HepG2 (cell line): Measurements from ENCODE around the gene ZNF142. TPM values are rescaled to one million over a fixed set of nuclear protein-coding genes. Genes with fewer than 3 reads are reported as not detected.

Source experiments
- ELF3 ChIP-seq: IDR thresholded peaks from 2 replicates; pipeline ENCODE4 v1.6.1; 2016; ENCODE audit warnings: missing genetic modification reagents, missing compliant biosample characterization
- FOXJ3 ChIP-seq: sonication (generic); formaldehyde crosslinking; IDR thresholded peaks from 2 replicates; pipeline ENCODE4 v1.4.0; 2020; ENCODE audit warnings: missing genetic modification reagents, mild to moderate bottlenecking, borderline replicate concordance
- HNRNPL ChIP-seq: fragments of 200-400 bp; formaldehyde crosslinking; IDR thresholded peaks from 2 replicates; pipeline ENCODE4 v1.6.1; 2017; ENCODE audit warnings: mild to moderate bottlenecking, low read depth, low read length
- KLF16 ChIP-seq, 2 experiments: sonication (generic) in 1 of 2; formaldehyde crosslinking in 1 of 2; IDR thresholded peaks; 2 replicates each; pipeline versions ENCODE4 v1.6.1 to v1.8.0; 2016 to 2023; ENCODE audit warnings: missing genetic modification reagents in 2 of 2, missing compliant biosample characterization in 1 of 2
- MAFF ChIP-seq: IDR thresholded peaks from 2 replicates; pipeline ENCODE4 v1.6.1; 2011; ENCODE audit warnings: low read depth, low read length, improper control_type of control experiment
- NRL ChIP-seq: sonication (generic); formaldehyde crosslinking; IDR thresholded peaks from 2 replicates; pipeline ENCODE4 v1.5.0; 2020; ENCODE audit warnings: missing genetic modification reagents, mild to moderate bottlenecking, moderate library complexity, borderline replicate concordance
- RBM39 ChIP-seq: fragments of 200-400 bp; formaldehyde crosslinking; IDR thresholded peaks from one replicate; pipeline ENCODE4 v1.6.1; 2018; ENCODE audit warnings: antibody characterized with exemption, mild to moderate bottlenecking, low read depth, low read length; ENCODE audit not compliant: poor library complexity, severe bottlenecking
- REXO4 ChIP-seq: sonication (generic); formaldehyde crosslinking; IDR thresholded peaks from 2 replicates; pipeline ENCODE4 v1.8.0; 2022; ENCODE audit warnings: missing genetic modification reagents, mild to moderate bottlenecking, borderline replicate concordance
- SNAI1 ChIP-seq: sonication (generic); formaldehyde crosslinking; IDR thresholded peaks from 2 replicates; pipeline ENCODE4 v1.5.0; 2020; ENCODE audit warnings: mild to moderate bottlenecking, missing genetic modification reagents, borderline replicate concordance
- SOX6 ChIP-seq, 2 experiments: fragments of 450-650 bp in 1 of 2; sonication (generic) in 1 of 2; formaldehyde crosslinking in 1 of 2; IDR thresholded peaks; 2 replicates each; pipeline versions ENCODE4 v1.4.0 to v1.6.1; 2017 to 2020; ENCODE audit warnings: antibody characterized with exemption in 1 of 2, mild to moderate bottlenecking in 1 of 2, missing genetic modification reagents in 1 of 2
- TCF7L2 ChIP-seq: IDR thresholded peaks from 2 replicates; pipeline ENCODE4 v1.6.1; 2011; ENCODE audit warnings: mild to moderate bottlenecking, low read depth, low read length, moderate library complexity
- THAP7 ChIP-seq: sonication (generic); formaldehyde crosslinking; IDR thresholded peaks from 2 replicates; pipeline ENCODE4 v1.8.1; 2023; ENCODE audit warnings: mild to moderate bottlenecking, missing genetic modification reagents
- TRIM24 ChIP-seq: sonication (generic); formaldehyde crosslinking; IDR thresholded peaks from 2 replicates; pipeline ENCODE4 v1.8.0; 2022; ENCODE audit warnings: mild to moderate bottlenecking, missing genetic modification reagents
- ZC3H4 ChIP-seq: sonication (generic); formaldehyde crosslinking; IDR thresholded peaks from 2 replicates; pipeline ENCODE4 v1.4.0; 2020; ENCODE audit warnings: missing genetic modification reagents, borderline replicate concordance
- ZFP36 ChIP-seq: fragments of 150-350 bp; IDR thresholded peaks from 2 replicates; pipeline ENCODE4 v1.6.1; 2018; ENCODE audit warnings: borderline replicate concordance, low read length, low read depth; ENCODE audit not compliant: partially characterized antibody
- ZNF12 ChIP-seq: sonication (generic); formaldehyde crosslinking; IDR thresholded peaks from 2 replicates; pipeline ENCODE4 v1.5.0; 2020; ENCODE audit warnings: missing genetic modification reagents
- ZNF333 ChIP-seq: sonication (generic); formaldehyde crosslinking; IDR thresholded peaks from 2 replicates; pipeline ENCODE4 v1.4.0; 2020; ENCODE audit warnings: mild to moderate bottlenecking, missing genetic modification reagents, borderline replicate concordance
- ZNF354B ChIP-seq: sonication (generic); formaldehyde crosslinking; IDR thresholded peaks from 2 replicates; pipeline ENCODE4 v1.8.0; 2022; ENCODE audit warnings: mild to moderate bottlenecking, missing genetic modification reagents
- ZNF367 ChIP-seq: sonication (generic); formaldehyde crosslinking; IDR thresholded peaks from 2 replicates; pipeline ENCODE4 v1.4.0; 2020; ENCODE audit warnings: missing genetic modification reagents, borderline replicate concordance
- ZNF607 ChIP-seq: sonication (generic); formaldehyde crosslinking; IDR thresholded peaks from 2 replicates; pipeline ENCODE4 v1.5.1; 2020; ENCODE audit warnings: missing genetic modification reagents, mild to moderate bottlenecking, borderline replicate concordance
- ZNF615 ChIP-seq: sonication (generic); formaldehyde crosslinking; IDR thresholded peaks from 2 replicates; pipeline ENCODE4 v1.5.0; 2020; ENCODE audit warnings: mild to moderate bottlenecking, missing genetic modification reagents, borderline replicate concordance
- ZNF724P ChIP-seq: sonication (generic); formaldehyde crosslinking; IDR thresholded peaks from 2 replicates; pipeline ENCODE4 v1.8.0; 2022; ENCODE audit warnings: missing genetic modification reagents, borderline replicate concordance
- polyA plus RNA-seq, 8 experiments: library from polyadenylated mRNA; depleted of rRNA in 3 of 8; stranded (reverse) in 7 of 8; unstranded in 1 of 8; fragments of >200 nt; fragmentation: Illumina TruSeq in 4 of 8; extraction: Trizol in 4 of 8; gene quantifications; 2 replicates each; pipeline versions ENCODE4 v1.2.1 to v1.2.3, GENCODE V29; 2011 to 2016; ENCODE audit warnings: low read depth in 4 of 8, missing spikeins in 1 of 8, mixed read lengths in 1 of 8; ENCODE audit not compliant: insufficient read depth in 1 of 8
- total RNA-seq, 5 experiments: library from RNA; depleted of rRNA; stranded (reverse); fragments of >200 nt; fragmentation: Illumina TruSeq; extraction: Trizol; gene quantifications; 2 replicates each; pipeline ENCODE4 v1.2.3, GENCODE V29; 2016; ENCODE audit warnings: low read depth in 1 of 5
- TF ChIP-seq, protein P1 (sequence below): sonication (generic); formaldehyde crosslinking; IDR thresholded peaks from 2 replicates; pipeline ENCODE4 v1.5.1; 2020; ENCODE audit warnings: mild to moderate bottlenecking, missing genetic modification reagents, moderate library complexity
- TF ChIP-seq, protein P2 (sequence below): sonication (generic); formaldehyde crosslinking; IDR thresholded peaks from 2 replicates; pipeline ENCODE4 v1.4.0; 2020; ENCODE audit warnings: mild to moderate bottlenecking, missing genetic modification reagents

The ZNF142 gene
- total and polyA plus RNA-seq, 2 of the 13 experiments (the other 11 are each of a cell fraction or from before 2014, with no cell fraction given), result 4.8 to 11.4 TPM

DNA sequence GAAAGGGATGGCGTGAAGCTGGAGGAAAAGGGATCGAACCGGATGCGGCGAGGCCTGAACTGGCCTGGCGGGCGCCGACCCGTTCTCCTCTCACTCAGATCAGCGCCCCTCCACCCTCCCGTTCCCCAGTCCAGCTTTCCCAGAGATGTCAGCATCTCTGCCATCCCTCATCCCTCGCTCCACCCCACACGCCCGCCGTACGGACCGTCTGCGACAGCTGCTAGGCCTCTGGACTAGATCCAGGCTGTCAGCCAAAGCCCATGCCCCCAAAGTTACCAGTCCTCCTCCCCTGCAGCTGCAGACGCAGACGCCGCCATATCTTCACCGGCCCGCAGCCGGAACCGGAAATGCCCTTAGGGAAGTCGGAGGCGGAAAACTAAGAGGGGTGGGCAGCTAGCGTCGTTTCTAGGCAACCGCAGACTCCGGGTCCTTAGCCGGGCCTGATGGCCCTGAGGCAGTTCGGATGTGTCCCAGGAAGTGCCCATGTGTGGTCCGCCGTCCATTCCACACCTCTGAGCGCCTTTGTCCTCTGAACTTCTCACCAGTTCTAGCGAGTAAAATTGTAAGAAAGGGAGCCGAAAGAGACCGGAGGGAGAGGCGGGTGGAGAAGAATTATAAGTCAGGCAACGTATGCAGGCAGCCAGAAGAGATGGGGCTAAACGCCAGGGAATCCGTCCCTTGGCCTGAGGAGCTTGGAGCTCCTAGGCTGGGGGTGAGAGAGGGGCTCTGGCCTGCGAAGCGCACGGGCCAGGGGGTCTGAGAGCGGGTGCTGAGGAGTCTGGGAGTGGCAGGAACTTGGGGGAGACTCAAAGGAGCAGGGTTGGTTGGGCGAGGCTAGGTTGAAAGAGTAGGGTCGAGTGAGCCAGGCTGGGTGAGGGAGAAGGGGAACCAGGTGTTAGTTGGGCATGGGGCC, 12.5 kb upstream of the ZNF142 start, which contains the start of the genes RNF25 and STK36 (continued):
- TF ChIP-seq, protein P1, sequence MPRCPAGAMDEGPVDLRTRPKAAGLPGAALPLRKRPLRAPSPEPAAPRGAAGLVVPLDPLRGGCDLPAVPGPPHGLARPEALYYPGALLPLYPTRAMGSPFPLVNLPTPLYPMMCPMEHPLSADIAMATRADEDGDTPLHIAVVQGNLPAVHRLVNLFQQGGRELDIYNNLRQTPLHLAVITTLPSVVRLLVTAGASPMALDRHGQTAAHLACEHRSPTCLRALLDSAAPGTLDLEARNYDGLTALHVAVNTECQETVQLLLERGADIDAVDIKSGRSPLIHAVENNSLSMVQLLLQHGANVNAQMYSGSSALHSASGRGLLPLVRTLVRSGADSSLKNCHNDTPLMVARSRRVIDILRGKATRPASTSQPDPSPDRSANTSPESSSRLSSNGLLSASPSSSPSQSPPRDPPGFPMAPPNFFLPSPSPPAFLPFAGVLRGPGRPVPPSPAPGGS (CRISPR knock-in tag), result no peak
- 0 out of 2 replicates have a peak, but pooled peaks have one; percentile 30 for TF ChIP-seq HNRNPL
- TF ChIP-seq ELF3 (CRISPR knock-in tag), result peak; percentile 94
- no peak for TF ChIP-seq TRIM24 (CRISPR knock-in tag)
- no peak for TF ChIP-seq TCF7L2
- peak; percentile 77; the same call in 1 of the 2 replicates for TF ChIP-seq ZNF354B (CRISPR knock-in tag)
- TF ChIP-seq, protein P2, sequence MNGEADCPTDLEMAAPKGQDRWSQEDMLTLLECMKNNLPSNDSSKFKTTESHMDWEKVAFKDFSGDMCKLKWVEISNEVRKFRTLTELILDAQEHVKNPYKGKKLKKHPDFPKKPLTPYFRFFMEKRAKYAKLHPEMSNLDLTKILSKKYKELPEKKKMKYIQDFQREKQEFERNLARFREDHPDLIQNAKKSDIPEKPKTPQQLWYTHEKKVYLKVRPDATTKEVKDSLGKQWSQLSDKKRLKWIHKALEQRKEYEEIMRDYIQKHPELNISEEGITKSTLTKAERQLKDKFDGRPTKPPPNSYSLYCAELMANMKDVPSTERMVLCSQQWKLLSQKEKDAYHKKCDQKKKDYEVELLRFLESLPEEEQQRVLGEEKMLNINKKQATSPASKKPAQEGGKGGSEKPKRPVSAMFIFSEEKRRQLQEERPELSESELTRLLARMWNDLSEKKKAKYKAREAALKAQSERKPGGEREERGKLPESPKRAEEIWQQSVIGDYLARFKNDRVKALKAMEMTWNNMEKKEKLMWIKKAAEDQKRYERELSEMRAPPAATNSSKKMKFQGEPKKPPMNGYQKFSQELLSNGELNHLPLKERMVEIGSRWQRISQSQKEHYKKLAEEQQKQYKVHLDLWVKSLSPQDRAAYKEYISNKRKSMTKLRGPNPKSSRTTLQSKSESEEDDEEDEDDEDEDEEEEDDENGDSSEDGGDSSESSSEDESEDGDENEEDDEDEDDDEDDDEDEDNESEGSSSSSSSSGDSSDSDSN (CRISPR knock-in tag), result peak; percentile 86
- TF ChIP-seq SNAI1 (CRISPR knock-in tag), result peak; percentile 36; the same call in 1 of the 2 replicates
- TF ChIP-seq THAP7, result peak; percentile 87
- no peak for TF ChIP-seq SOX6 (IDR thresholded peaks at IDR 0.05)
- TF ChIP-seq SOX6 (CRISPR knock-in tag; IDR thresholded peaks at IDR 0.05), result peak; percentile 38; the same call in 1 of the 2 replicates
- TF ChIP-seq ZNF12 (CRISPR knock-in tag), result 0 out of 2 replicates have a peak, but pooled peaks have one; percentile 38
- TF ChIP-seq ZFP36, result no peak
- TF ChIP-seq ZNF333 (CRISPR knock-in tag), result no peak
- peak; percentile 68; the same call in 1 of the 2 replicates for TF ChIP-seq NRL (CRISPR knock-in tag)
- no peak for TF ChIP-seq MAFF
- TF ChIP-seq FOXJ3 (CRISPR knock-in tag), result peak; percentile 18; the same call in 1 of the 2 replicates
- TF ChIP-seq ZNF367 (CRISPR knock-in tag), result no peak
- peak; percentile 79 for TF ChIP-seq RBM39
- peak in 1 of 2 experiments; percentile 59; a peak in 1 of 4 replicates for TF ChIP-seq KLF16 (CRISPR knock-in tag; IDR thresholded peaks at IDR 0.05)
- TF ChIP-seq REXO4, result no peak
- TF ChIP-seq ZNF607 (CRISPR knock-in tag), result no peak
- TF ChIP-seq ZNF615 (CRISPR knock-in tag), result peak; percentile 83
- TF ChIP-seq ZNF724P (CRISPR knock-in tag), result 0 out of 2 replicates have a peak, but pooled peaks have one; percentile 39
- no peak for TF ChIP-seq ZC3H4 (CRISPR knock-in tag)
